ENCODE results near the gene ZNF600. TPM values are rescaled to one million over a fixed set of nuclear protein-coding genes. Genes with fewer than 3 reads are reported as not detected.
"Not testable (repeated sequence)": the region's sequence is repeated elsewhere in the genome, so short reads cannot be mapped to it uniquely, and the experiment has no call there.

Gene ZNF600
- 10 to 100 TPM; 20.8 to 22.4 TPM for total RNA-seq
- polyA plus RNA-seq: 28.1 TPM

DNA sequence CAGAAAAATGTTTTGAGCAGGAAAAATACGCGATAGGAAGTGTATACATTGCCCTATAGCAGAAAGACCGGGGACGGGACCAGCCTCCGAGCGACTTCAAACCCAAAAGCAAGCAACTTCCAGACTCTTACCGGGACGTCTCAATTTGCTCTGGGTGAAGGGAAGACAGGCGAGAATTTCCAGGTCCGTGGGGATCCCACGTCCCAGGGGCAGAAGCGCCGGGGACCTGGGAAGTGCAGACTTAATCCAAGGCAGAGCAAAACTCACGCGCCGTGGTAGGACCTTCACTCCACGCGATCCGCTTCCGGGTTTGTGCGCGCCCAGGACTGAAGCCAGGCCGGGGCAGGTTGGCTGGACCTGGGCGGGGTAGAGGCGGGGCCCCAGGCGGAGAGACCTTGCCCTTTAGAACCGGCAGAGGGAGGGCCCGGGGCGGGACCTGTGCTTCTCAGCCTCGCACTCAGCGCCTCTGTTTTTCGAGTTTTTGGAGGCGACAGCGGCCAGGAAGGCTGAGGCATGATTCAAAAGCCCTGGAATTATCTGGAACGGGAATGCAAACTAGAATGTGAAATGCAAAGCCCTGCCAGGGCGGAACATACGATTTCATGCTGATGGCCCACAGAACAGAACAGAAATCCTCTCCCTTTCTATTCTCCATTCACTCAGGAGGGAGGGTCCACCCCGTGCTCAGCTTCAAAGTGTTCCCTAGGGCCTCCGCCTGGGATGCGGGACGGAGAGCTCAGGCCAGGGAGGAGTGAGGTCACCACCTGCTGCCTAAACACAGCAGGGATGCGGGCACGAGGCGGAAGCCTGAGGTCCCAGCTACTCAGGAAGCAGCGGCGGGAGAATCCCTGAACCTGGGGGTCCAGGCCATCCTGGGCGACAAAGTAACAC lies at the start of gene ZNF600:
Gene ZNF600, minus strand, starts transcription at position 328 of the 891 bp plus-strand sequence. CDS start 7,903 bp downstream, outside the sequence.
- H3K4me1 Mint-ChIP-seq: peaks cover 36 to 44% (median 42%) of the 10 kb centered on the region in 3 donors
- H3K36me3 ChIP-seq (ENCODE audit: insufficient read depth, low read length); H3K27me3 ChIP-seq (ENCODE audit: insufficient read depth, low read length, poor library complexity, severe bottlenecking); H3K27me3 Mint-ChIP-seq; H3K9me3 ChIP-seq (ENCODE audit: low read length); H3K4me1 ChIP-seq (ENCODE audit: insufficient read depth, low read length): not testable (repeated sequence)
- CTCF ChIA-PET: interaction anchor here (0.7 kb wide), 1 partner anchor 46 kb away, joined by 3 read pairs; no protein-coding TSS in a partner anchor
- Histone ChIP-seq H3K27ac (ENCODE audit: low read depth, low read length) (peak within 1 kb of the TSS; percentile 61), H3K4me3 (ENCODE audit: low read length) (peak within 1 kb of the TSS; percentile 77)
- DNase-seq: peak; percentile 51 to 89 (median 78)
- peak within 1 kb of the TSS; percentile 71 to 97 (median 88) for H3K27ac Mint-ChIP-seq
- peaks cover 0 to 23% (median 3%) of the 10 kb centered on the region in 5 donors for H3K9me3 Mint-ChIP-seq
- H3K36me3 Mint-ChIP-seq: peaks cover 2 to 20% (median 16%) of the 10 kb centered on the region in 3 donors
- H3K4me3 Mint-ChIP-seq: peak within 1 kb of the TSS; percentile 92 to 98 (median 95)
- POLR2A ChIA-PET: interaction anchor here (0.6 kb wide), 1 partner anchor 1677 kb away, joined by 3 read pairs; the partner anchor contains the start of gene LENG9

DNA sequence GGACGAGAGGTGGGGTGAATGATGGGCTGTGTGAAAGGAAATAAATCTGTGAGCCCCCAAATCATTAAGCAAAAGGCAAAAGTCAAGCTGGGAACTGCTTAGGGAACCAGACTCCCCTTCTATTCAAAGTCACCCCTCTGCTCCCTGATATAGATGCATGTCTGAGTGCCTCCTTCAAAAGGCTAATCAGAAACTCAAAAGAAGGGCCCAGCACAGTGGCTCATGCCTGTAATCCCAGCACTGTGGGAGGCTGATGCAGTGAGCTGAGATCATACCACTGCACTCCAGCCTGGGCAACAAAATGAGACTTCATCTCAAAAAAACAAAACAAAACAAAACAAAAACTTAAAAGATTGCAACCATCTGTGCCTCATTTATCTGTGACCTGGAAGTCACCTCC lies 47.7 kb upstream of the ZNF600 start:
- H3K27ac ChIP-seq (ENCODE audit: low read depth, low read length); POLR2A ChIA-PET; H3K27me3 Mint-ChIP-seq; H3K4me3 ChIP-seq (ENCODE audit: low read length); H3K4me1 ChIP-seq (ENCODE audit: insufficient read depth, low read length); H3K4me3 Mint-ChIP-seq; H3K36me3 ChIP-seq (ENCODE audit: insufficient read depth, low read length); CTCF ChIA-PET; H3K27me3 ChIP-seq (ENCODE audit: insufficient read depth, low read length, poor library complexity, severe bottlenecking); DNase-seq: not testable (repeated sequence)
- H3K4me1 Mint-ChIP-seq: peaks cover 0 to 13% (median 12%) of the 10 kb centered on the region in 3 donors
- peaks cover 24% of the 10 kb centered on the region for H3K9me3 ChIP-seq (ENCODE audit: low read length)
- H3K36me3 Mint-ChIP-seq: peaks cover 9 to 50% (median 22%) of the 10 kb centered on the region in 3 donors
- peaks cover 29 to 65% (median 53%) of the 10 kb centered on the region in 5 donors for H3K9me3 Mint-ChIP-seq
- H3K27ac Mint-ChIP-seq: peak overlapping the region in 2 of 8 donors; percentile 42 to 68

DNA sequence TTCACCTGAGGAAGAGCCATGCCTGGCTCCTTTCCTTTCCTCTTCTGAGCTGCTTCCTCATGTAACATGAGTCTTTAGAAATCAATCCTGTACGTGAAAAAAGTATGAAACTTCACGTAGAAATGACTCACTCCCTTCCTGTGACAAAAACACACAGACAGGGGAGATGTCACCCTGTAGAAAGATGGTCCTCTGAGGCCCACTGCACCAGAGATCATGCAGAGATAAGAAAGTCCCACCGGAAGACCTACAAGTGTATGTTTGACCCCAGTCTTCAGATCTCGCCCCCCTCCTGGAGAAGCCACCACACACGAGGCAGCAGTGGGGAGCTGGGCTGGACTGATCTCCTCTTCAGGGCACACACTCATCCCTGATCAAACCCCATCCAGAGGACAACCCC lies 47.0 kb upstream of the ZNF600 start:
- peak in 1 of 5 donors; percentile 32 for DNase-seq
- CTCF ChIA-PET; H3K4me3 ChIP-seq (ENCODE audit: low read length); H3K27ac ChIP-seq (ENCODE audit: low read depth, low read length); H3K36me3 ChIP-seq (ENCODE audit: insufficient read depth, low read length); H3K27me3 Mint-ChIP-seq; H3K27me3 ChIP-seq (ENCODE audit: insufficient read depth, low read length, poor library complexity, severe bottlenecking); H3K4me1 ChIP-seq (ENCODE audit: insufficient read depth, low read length); POLR2A ChIA-PET: not testable (repeated sequence)
- Mint-ChIP-seq H3K4me3 (peak overlapping the region in 4 of 7 donors; percentile 13 to 74 (median 38)), H3K4me1 (peaks cover 0 to 13% (median 12%) of the 10 kb centered on the region in 3 donors), H3K9me3 (peaks cover 26 to 58% (median 47%) of the 10 kb centered on the region in 5 donors), H3K36me3 (peaks cover 9 to 44% (median 20%) of the 10 kb centered on the region in 3 donors), H3K27ac (peak overlapping the region in 7 of 8 donors; percentile 13 to 88 (median 59))
- H3K9me3 ChIP-seq (ENCODE audit: low read length): peaks cover 18% of the 10 kb centered on the region

DNA sequence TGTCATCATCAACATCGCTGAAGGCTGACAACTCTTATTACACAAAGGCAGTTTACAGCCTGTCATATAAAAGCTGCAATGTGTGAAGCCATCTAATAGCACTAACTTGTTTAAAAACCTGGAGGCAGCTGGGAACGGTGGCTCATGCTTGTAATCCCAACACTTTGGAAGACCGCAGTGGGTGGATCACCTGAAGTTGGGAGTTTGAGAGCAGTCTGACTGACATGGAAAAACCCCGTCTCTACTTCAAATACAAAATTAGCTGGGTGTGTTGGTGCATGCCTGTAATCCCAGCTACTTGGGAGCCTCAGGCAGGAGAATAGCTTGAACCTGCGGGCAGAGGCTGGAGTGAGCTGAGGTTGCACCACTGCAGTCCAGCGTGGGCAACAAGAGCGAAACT lies 43.3 kb upstream of the ZNF600 start:
- H3K4me3 ChIP-seq (ENCODE audit: low read length); H3K27me3 Mint-ChIP-seq; POLR2A ChIA-PET; CTCF ChIA-PET; H3K4me3 Mint-ChIP-seq; H3K27ac ChIP-seq (ENCODE audit: low read depth, low read length); DNase-seq; H3K27me3 ChIP-seq (ENCODE audit: insufficient read depth, low read length, poor library complexity, severe bottlenecking); H3K36me3 ChIP-seq (ENCODE audit: insufficient read depth, low read length); H3K4me1 ChIP-seq (ENCODE audit: insufficient read depth, low read length); H3K9me3 ChIP-seq (ENCODE audit: low read length): not testable (repeated sequence)
- H3K36me3 Mint-ChIP-seq: peaks cover 0 to 17% (median 0%) of the 10 kb centered on the region in 3 donors
- H3K9me3 Mint-ChIP-seq: peaks cover 6 to 35% (median 17%) of the 10 kb centered on the region in 5 donors
- H3K4me1 Mint-ChIP-seq: peaks cover 0 to 13% (median 10%) of the 10 kb centered on the region in 3 donors
- H3K27ac Mint-ChIP-seq: peak overlapping the region in 1 of 8 donors; percentile 54

DNA sequence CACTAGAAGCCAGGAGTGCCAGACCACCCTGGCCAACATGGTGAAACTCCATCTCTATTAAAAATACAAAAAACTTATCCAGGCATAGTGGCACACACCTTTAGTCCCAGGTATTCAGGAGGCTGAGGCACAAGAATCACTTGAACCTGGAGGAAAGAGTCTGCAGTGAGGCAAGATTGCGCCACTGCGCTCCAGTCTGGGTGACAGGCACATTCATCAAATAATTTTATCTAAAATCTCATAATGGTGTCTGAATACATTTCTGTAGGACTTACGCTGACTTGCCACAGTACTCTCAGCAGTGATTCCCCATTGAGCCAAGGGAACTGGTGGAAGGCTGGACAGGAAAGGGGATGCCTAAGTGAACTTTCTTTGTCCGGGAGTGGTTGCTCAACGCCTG lies 39.2 kb upstream of the ZNF600 start:
- Histone ChIP-seq H3K4me1 (ENCODE audit: insufficient read depth, low read length) (no peaks in the 10 kb centered on the region), H3K4me3 (ENCODE audit: low read length) (no peak overlapping the region), H3K36me3 (ENCODE audit: insufficient read depth, low read length) (no peaks in the 10 kb centered on the region), H3K9me3 (ENCODE audit: low read length) (no peaks in the 10 kb centered on the region), H3K27me3 (ENCODE audit: insufficient read depth, low read length, poor library complexity, severe bottlenecking) (no peaks in the 10 kb centered on the region), H3K27ac (ENCODE audit: low read depth, low read length) (no peak overlapping the region)
- Mint-ChIP-seq H3K9me3 (peaks cover 1 to 16% (median 3%) of the 10 kb centered on the region in 5 donors), H3K27me3 (no peaks in the 10 kb centered on the region), H3K4me1 (peaks cover 8 to 12% (median 9%) of the 10 kb centered on the region in 3 donors), H3K27ac (no peak overlapping the region), H3K36me3 (peaks cover 0 to 7% (median 4%) of the 10 kb centered on the region in 3 donors), H3K4me3 (no peak overlapping the region)
- ChIA-PET POLR2A (interaction anchor here (0.6 kb wide), 1 partner anchor 290 kb away, joined by 5 read pairs; no protein-coding TSS in a partner anchor), CTCF (no interaction called here)
- no peak for DNase-seq

DNA sequence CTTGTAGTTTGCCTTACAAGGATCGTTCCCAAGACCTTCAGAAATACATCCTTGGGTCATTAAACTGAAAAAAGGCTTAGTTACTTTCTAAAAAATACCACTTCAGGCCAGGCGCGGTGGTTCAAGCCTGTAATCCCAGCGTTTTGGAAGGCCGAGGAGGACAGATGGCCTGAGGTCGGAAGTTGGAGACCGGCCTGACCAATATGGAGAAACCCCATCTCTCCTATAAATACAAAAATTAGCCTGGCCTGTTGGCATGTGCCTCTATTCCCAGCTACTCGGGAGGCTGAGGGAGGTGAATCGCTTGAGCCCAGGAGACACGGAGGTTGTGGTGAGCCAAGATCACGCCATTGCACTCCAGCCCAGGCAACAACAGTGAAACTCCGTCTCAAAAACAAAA lies 37.1 kb upstream of the ZNF600 start:
- no peak for DNase-seq
- CTCF ChIA-PET: no interaction called here
- Mint-ChIP-seq H3K27me3 (no peaks in the 10 kb centered on the region), H3K36me3 (peaks cover 2 to 11% (median 4%) of the 10 kb centered on the region in 3 donors), H3K9me3 (peaks cover 0 to 11% (median 3%) of the 10 kb centered on the region in 5 donors), H3K27ac (no peak overlapping the region), H3K4me1 (peaks cover 19 to 25% (median 24%) of the 10 kb centered on the region in 3 donors), H3K4me3 (no peak overlapping the region)
- Histone ChIP-seq H3K36me3 (ENCODE audit: insufficient read depth, low read length) (no peaks in the 10 kb centered on the region), H3K9me3 (ENCODE audit: low read length) (no peaks in the 10 kb centered on the region), H3K4me1 (ENCODE audit: insufficient read depth, low read length) (peaks cover 3% of the 10 kb centered on the region), H3K27me3 (ENCODE audit: insufficient read depth, low read length, poor library complexity, severe bottlenecking) (no peaks in the 10 kb centered on the region), H3K27ac (ENCODE audit: low read depth, low read length) (no peak overlapping the region), H3K4me3 (ENCODE audit: low read length) (no peak overlapping the region)
- POLR2A ChIA-PET: no interaction called here

DNA sequence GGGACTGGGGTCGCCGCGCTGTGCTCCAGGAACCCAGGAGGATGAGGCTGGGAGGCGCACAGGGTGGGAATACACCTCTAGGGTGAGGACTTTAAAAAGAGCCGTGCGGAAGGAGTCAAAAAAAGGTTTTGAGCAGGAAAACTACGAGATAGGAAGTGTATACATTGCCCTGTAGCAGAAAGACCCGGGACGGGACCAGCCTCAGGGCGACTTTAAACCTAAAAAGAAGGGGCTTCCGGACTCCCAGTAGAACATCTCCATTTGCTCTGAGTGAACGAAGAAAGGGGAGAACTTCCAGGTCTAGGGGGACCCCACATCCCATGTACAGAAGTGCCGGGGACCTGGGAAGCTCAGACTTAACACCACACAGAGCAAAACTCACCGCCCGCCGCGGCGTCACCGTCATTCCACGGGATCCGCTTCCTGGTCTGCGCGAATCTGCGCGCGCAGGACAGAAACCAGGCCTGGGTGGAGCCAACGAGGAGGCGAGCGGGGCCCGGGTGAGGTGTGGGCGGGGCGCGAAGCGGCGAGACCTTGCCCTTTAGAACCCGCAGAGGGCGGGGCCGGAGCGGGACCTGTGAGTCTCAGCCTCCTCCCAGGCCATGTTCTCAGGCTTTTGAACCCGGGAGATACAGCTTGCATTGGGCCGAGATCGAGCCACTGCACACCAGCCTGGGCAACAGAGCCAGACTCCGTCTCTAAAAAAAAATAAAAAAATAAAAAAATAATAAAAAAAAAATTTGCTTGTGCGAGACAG lies 34.8 kb upstream of the ZNF600 start, which contains the start of gene ZNF28:
Gene ZNF28, minus strand, starts transcription at position 430 of the 757 bp plus-strand sequence. CDS start 3,675 bp downstream, outside the sequence.
- Mint-ChIP-seq H3K4me3 (peak within 1 kb of the TSS; percentile 89 to 96 (median 93)), H3K27ac (peak within 1 kb of the TSS; percentile 56 to 97 (median 90)), H3K36me3 (peaks cover 16 to 28% (median 19%) of the 10 kb centered on the region in 3 donors), H3K4me1 (peaks cover 29 to 32% (median 32%) of the 10 kb centered on the region in 3 donors)
- CTCF ChIA-PET; H3K27me3 ChIP-seq (ENCODE audit: insufficient read depth, low read length, poor library complexity, severe bottlenecking); H3K36me3 ChIP-seq (ENCODE audit: insufficient read depth, low read length); H3K9me3 Mint-ChIP-seq; H3K27me3 Mint-ChIP-seq; H3K4me1 ChIP-seq (ENCODE audit: insufficient read depth, low read length); H3K9me3 ChIP-seq (ENCODE audit: low read length): not testable (repeated sequence)
- POLR2A ChIA-PET: interaction anchor here (0.6 kb wide), 1 partner anchor 144 kb away, joined by 3 read pairs; no protein-coding TSS in a partner anchor
- peak within 1 kb of the TSS; percentile 64 for H3K27ac ChIP-seq (ENCODE audit: low read depth, low read length)
- peak; percentile 34 to 80 (median 51) for DNase-seq
- peak within 1 kb of the TSS; percentile 63 for H3K4me3 ChIP-seq (ENCODE audit: low read length)
